ENCODE data around the gene PPP1R37. TPM values are rescaled to one million over a fixed set of nuclear protein-coding genes. Genes with fewer than 3 reads are reported as not detected.

Gene PPP1R37, protein sequence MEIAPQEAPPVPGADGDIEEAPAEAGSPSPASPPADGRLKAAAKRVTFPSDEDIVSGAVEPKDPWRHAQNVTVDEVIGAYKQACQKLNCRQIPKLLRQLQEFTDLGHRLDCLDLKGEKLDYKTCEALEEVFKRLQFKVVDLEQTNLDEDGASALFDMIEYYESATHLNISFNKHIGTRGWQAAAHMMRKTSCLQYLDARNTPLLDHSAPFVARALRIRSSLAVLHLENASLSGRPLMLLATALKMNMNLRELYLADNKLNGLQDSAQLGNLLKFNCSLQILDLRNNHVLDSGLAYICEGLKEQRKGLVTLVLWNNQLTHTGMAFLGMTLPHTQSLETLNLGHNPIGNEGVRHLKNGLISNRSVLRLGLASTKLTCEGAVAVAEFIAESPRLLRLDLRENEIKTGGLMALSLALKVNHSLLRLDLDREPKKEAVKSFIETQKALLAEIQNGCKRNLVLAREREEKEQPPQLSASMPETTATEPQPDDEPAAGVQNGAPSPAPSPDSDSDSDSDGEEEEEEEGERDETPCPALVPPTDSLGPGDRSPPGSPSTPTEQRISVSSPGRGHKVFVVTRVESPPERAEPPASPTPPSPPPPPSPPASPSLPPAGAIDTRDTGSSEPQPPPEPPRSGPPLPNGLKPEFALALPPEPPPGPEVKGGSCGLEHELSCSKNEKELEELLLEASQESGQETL
- 15.6 TPM for polyA plus RNA-seq (2013, experiment 1 of 2)
- polyA plus RNA-seq (2013, experiment 2 of 2): 15.8 TPM

GRCh38 chr19:45092747-45093678 is at the start of gene PPP1R37:
Gene PPP1R37, plus strand, starts transcription at chr19:45093179. Its CDS starts 147 bp downstream, at chr19:45093326.
- Histone ChIP-seq H3K23ac (ENCODE audit: low read depth, low read length, poor library complexity) (peak within 1 kb of the TSS; percentile 71), H3K36me3 (replicated peaks in 1 of 2; ENCODE audit: control insufficient read depth in 2 of 2, insufficient read depth in 2 of 2, low read length in 2 of 2) (peaks cover 10 to 40% of the 10 kb centered on the region in 2 donors), H4K91ac (ENCODE audit: low read depth, low read length, poor library complexity) (no peak within 1 kb of the TSS), H3K9ac (ENCODE audit: low read depth, low read length, poor library complexity) (peak within 1 kb of the TSS; percentile 99), H3K79me1 (ENCODE audit: low read depth, low read length) (peaks cover 10% of the 10 kb centered on the region), H2BK15ac (ENCODE audit: low read length) (peak within 1 kb of the TSS; percentile 16), H2AK5ac (ENCODE audit: low read depth, low read length) (peak within 1 kb of the TSS; percentile 73), H2BK12ac (ENCODE audit: low read length) (peak within 1 kb of the TSS; percentile 24), H2AFZ (ENCODE audit: low read length) (peak within 1 kb of the TSS; percentile 92), H3K27me3 (ENCODE audit: control insufficient read depth in 3 of 3, insufficient read depth in 3 of 3, low read depth in 1 of 3, low read length in 3 of 3) (no peaks in the 10 kb centered on the region), H3K4ac (ENCODE audit: low read length) (no peak within 1 kb of the TSS), H3K4me2 (ENCODE audit: insufficient read depth, low read length, poor library complexity, severe bottlenecking) (peak within 1 kb of the TSS; percentile 66), H3K4me3 (ENCODE audit: low read length in 2 of 2) (peak within 1 kb of the TSS; percentile 96 to 100), H3K27ac (replicated peaks; ENCODE audit: low read length) (peak within 1 kb of the TSS; percentile 94), H3K4me1 (ENCODE audit: control insufficient read depth in 2 of 2, insufficient read depth in 1 of 2, low read depth in 1 of 2, low read length in 2 of 2) (peaks cover 12 to 20% of the 10 kb centered on the region in 2 donors), H2BK120ac (ENCODE audit: low read depth, low read length) (no peak within 1 kb of the TSS), H3K18ac (ENCODE audit: low read length) (peak within 1 kb of the TSS; percentile 93), H3K14ac (ENCODE audit: low read length) (peak within 1 kb of the TSS; percentile 91), H3K9me3 (replicated peaks in 1 of 2; ENCODE audit: control insufficient read depth in 2 of 2, insufficient read depth in 1 of 2, low read depth in 1 of 2, low read length in 2 of 2) (no peaks in the 10 kb centered on the region), H2BK5ac (ENCODE audit: low read length) (peak within 1 kb of the TSS; percentile 49), H4K8ac (ENCODE audit: low read depth, low read length) (no peak within 1 kb of the TSS)
- peak; percentile 98 for DNase-seq (ENCODE audit: low spot score)
- no CpG with 5 or more reads among the region's 103 CpGs for WGBS, 2 donors (ENCODE audit: extremely low coverage in 2 of 2, insufficient read length in 2 of 2, insufficient replicate concordance in 1 of 2)

DNA sequence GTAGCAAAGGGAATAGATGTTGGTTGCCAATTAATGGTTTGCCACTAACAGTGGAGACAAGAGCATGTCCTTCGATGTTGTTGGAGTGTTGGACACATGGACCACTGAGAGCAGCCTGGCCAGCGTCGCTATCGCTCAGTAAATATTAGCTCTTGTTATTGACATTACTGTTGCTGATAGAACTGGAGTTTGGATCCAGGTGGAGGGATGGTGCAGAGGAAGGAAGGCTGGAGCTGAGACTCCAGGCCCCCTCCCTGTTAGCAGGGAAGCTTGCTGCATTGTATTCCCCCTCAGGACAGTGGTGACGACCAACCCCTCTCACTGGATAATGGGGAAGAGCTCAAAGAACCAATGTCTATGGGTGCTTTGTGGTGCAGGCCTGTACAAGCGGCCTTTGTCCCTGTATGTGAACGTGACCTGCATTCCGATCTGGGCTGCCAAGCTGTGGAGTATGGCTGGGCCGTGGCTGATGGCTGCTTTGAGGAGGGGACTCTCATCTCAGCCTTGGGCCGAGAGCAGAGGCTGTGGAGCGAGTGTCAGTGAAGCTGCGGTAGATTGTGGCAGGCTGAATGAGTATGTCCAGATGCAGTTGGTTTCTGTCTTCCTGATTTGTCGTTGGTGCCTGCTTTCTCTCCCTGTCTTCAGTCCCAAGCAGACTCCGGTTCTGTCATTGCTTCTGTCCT is 47.2 kb upstream of the PPP1R37 start:
- H2BK5ac ChIP-seq (ENCODE audit: low read length): no peak overlapping the region
- peaks cover 10% of the 10 kb centered on the region for H3K79me1 ChIP-seq (ENCODE audit: low read depth, low read length)
- no peaks in the 10 kb centered on the region for H3K4me1 ChIP-seq (ENCODE audit: control insufficient read depth in 2 of 2, insufficient read depth in 1 of 2, low read depth in 1 of 2, low read length in 2 of 2)
- peaks cover 30 to 75% of the 10 kb centered on the region in 2 donors for H3K36me3 ChIP-seq (replicated peaks in 1 of 2; ENCODE audit: control insufficient read depth in 2 of 2, insufficient read depth in 2 of 2, low read length in 2 of 2)
- no peak overlapping the region for H2AFZ ChIP-seq (ENCODE audit: low read length)
- H4K8ac ChIP-seq (ENCODE audit: low read depth, low read length): no peak overlapping the region
- H3K9me3 ChIP-seq (replicated peaks in 1 of 2; ENCODE audit: control insufficient read depth in 2 of 2, insufficient read depth in 1 of 2, low read depth in 1 of 2, low read length in 2 of 2): no peaks in the 10 kb centered on the region
- no peaks in the 10 kb centered on the region for H3K27me3 ChIP-seq (ENCODE audit: control insufficient read depth in 3 of 3, insufficient read depth in 3 of 3, low read depth in 1 of 3, low read length in 3 of 3)
- no peak overlapping the region for H3K23ac ChIP-seq (ENCODE audit: low read depth, low read length, poor library complexity)
- H3K4me2 ChIP-seq (ENCODE audit: insufficient read depth, low read length, poor library complexity, severe bottlenecking): no peak overlapping the region
- no peak overlapping the region for H3K9ac ChIP-seq (ENCODE audit: low read depth, low read length, poor library complexity)
- no peak for DNase-seq (ENCODE audit: low spot score)
- H2BK15ac ChIP-seq (ENCODE audit: low read length): no peak overlapping the region
- H3K18ac ChIP-seq (ENCODE audit: low read length): no peak overlapping the region
- no peak overlapping the region for H2BK120ac ChIP-seq (ENCODE audit: low read depth, low read length)
- no peak overlapping the region for H3K4me3 ChIP-seq (ENCODE audit: low read length in 2 of 2)
- H2BK12ac ChIP-seq (ENCODE audit: low read length): no peak overlapping the region
- H3K4ac ChIP-seq (ENCODE audit: low read length): no peak overlapping the region
- H3K14ac ChIP-seq (ENCODE audit: low read length): no peak overlapping the region
- H3K27ac ChIP-seq (replicated peaks; ENCODE audit: low read length): no peak overlapping the region
- WGBS, 2 donors (ENCODE audit: extremely low coverage in 2 of 2, insufficient read length in 2 of 2, insufficient replicate concordance in 1 of 2): no CpG with 5 or more reads among the region's 14 CpGs
- H2AK5ac ChIP-seq (ENCODE audit: low read depth, low read length): no peak overlapping the region
- H4K91ac ChIP-seq (ENCODE audit: low read depth, low read length, poor library complexity): no peak overlapping the region

DNA sequence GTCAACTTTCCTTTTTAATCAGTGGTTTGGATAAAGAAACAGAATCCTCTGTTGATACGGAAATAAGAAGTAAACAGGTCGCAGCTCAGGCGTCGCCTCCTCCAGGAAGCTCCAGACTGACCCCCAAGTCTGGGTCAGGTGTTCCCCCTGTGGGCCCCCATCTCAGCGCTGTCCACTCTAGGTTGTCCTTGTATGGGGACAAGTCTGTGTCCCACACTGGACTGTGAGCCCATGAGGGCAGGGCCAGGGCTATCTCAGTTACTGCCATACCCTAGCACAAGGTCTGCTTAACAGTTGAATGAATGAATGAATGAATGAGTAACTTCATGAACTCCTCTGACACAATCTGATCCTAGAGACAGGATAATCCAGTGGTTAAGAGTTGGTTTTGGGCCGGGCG is 46.6 kb upstream of the PPP1R37 start:
- no peak overlapping the region for H2AK5ac ChIP-seq (ENCODE audit: low read depth, low read length)
- H3K9me3 ChIP-seq (replicated peaks in 1 of 2; ENCODE audit: control insufficient read depth in 2 of 2, insufficient read depth in 1 of 2, low read depth in 1 of 2, low read length in 2 of 2): no peaks in the 10 kb centered on the region
- H3K79me1 ChIP-seq (ENCODE audit: low read depth, low read length): peaks cover 12% of the 10 kb centered on the region
- H3K4me1 ChIP-seq (ENCODE audit: control insufficient read depth in 2 of 2, insufficient read depth in 1 of 2, low read depth in 1 of 2, low read length in 2 of 2): no peaks in the 10 kb centered on the region
- H3K36me3 ChIP-seq (replicated peaks in 1 of 2; ENCODE audit: control insufficient read depth in 2 of 2, insufficient read depth in 2 of 2, low read length in 2 of 2): peaks cover 27 to 74% of the 10 kb centered on the region in 2 donors
- H3K4me2 ChIP-seq (ENCODE audit: insufficient read depth, low read length, poor library complexity, severe bottlenecking): no peak overlapping the region
- no peaks in the 10 kb centered on the region for H3K27me3 ChIP-seq (ENCODE audit: control insufficient read depth in 3 of 3, insufficient read depth in 3 of 3, low read depth in 1 of 3, low read length in 3 of 3)
- H3K9ac ChIP-seq (ENCODE audit: low read depth, low read length, poor library complexity): no peak overlapping the region
- no peak overlapping the region for H2BK5ac ChIP-seq (ENCODE audit: low read length)
- H2BK15ac ChIP-seq (ENCODE audit: low read length): no peak overlapping the region
- no peak for DNase-seq (ENCODE audit: low spot score)
- H3K14ac ChIP-seq (ENCODE audit: low read length): no peak overlapping the region
- H3K23ac ChIP-seq (ENCODE audit: low read depth, low read length, poor library complexity): no peak overlapping the region
- no peak overlapping the region for H4K91ac ChIP-seq (ENCODE audit: low read depth, low read length, poor library complexity)
- H2BK12ac ChIP-seq (ENCODE audit: low read length): no peak overlapping the region
- H3K18ac ChIP-seq (ENCODE audit: low read length): no peak overlapping the region
- H3K27ac ChIP-seq (replicated peaks; ENCODE audit: low read length): no peak overlapping the region
- H2BK120ac ChIP-seq (ENCODE audit: low read depth, low read length): no peak overlapping the region
- H3K4ac ChIP-seq (ENCODE audit: low read length): no peak overlapping the region
- H4K8ac ChIP-seq (ENCODE audit: low read depth, low read length): no peak overlapping the region
- H2AFZ ChIP-seq (ENCODE audit: low read length): no peak overlapping the region
- no CpG with 5 or more reads among the region's 7 CpGs for WGBS, 2 donors (ENCODE audit: extremely low coverage in 2 of 2, insufficient read length in 2 of 2, insufficient replicate concordance in 1 of 2)
- no peak overlapping the region for H3K4me3 ChIP-seq (ENCODE audit: low read length in 2 of 2)
